H9 (cell line): Measurements from ENCODE around the gene NOTCH1. TPM values are rescaled to one million over a fixed set of nuclear protein-coding genes. Genes with fewer than 3 reads are reported as not detected.
A peak's percentile ranks its signal among the peaks of the same experiment; 100 is the strongest.

ENCODE experiments used
- DNase-seq: peaks from one replicate; pipeline ENCODE4 v3.0.0-alpha.2; 2017
- H2AFZ ChIP-seq: one replicate; pipeline ENCODE4 v1.6.1; 2013; ENCODE audit warnings: mild to moderate bottlenecking, low read length, control low read depth, moderate library complexity
- H2AK5ac ChIP-seq: 2 replicates; pipeline ENCODE4 v1.6.1; 2013; ENCODE audit warnings: low read length, control low read depth, mixed read lengths; ENCODE audit not compliant: insufficient read length
- H2BK120ac ChIP-seq: one replicate; pipeline ENCODE4 v1.6.1; 2013; ENCODE audit warnings: low read depth, mild to moderate bottlenecking, low read length, control low read depth, inconsistent platforms; ENCODE audit not compliant: poor library complexity, severe bottlenecking
- H2BK12ac ChIP-seq: 2 replicates; pipeline ENCODE4 v1.6.1; 2013; ENCODE audit warnings: low read length, control low read depth, mixed read lengths, low read depth; ENCODE audit not compliant: insufficient read length
- H2BK15ac ChIP-seq: 2 replicates; pipeline ENCODE4 v1.6.1; 2013; ENCODE audit warnings: low read depth, low read length, control low read depth
- H2BK20ac ChIP-seq: one replicate; pipeline ENCODE4 v1.6.1; 2013; ENCODE audit warnings: low read depth, mild to moderate bottlenecking, low read length, control low read depth, inconsistent platforms; ENCODE audit not compliant: poor library complexity, severe bottlenecking
- H2BK5ac ChIP-seq: 2 replicates; pipeline ENCODE4 v1.6.1; 2013; ENCODE audit warnings: low read length, control low read depth, mixed read lengths; ENCODE audit not compliant: insufficient read length
- H3K14ac ChIP-seq: 2 replicates; pipeline ENCODE4 v1.6.1; 2013; ENCODE audit warnings: low read length, control low read depth; ENCODE audit not compliant: insufficient read depth
- H3K18ac ChIP-seq: 2 replicates; pipeline ENCODE4 v1.6.1; 2013; ENCODE audit warnings: low read depth, mild to moderate bottlenecking, mixed read lengths, low read length, control low read depth; ENCODE audit not compliant: insufficient read length
- H3K23ac ChIP-seq: 2 replicates; pipeline ENCODE4 v1.6.1; 2013; ENCODE audit warnings: low read length, control low read depth, mixed read lengths, low read depth; ENCODE audit not compliant: insufficient read length
- H3K23me2 ChIP-seq: 2 replicates; pipeline ENCODE4 v1.6.1; 2013; ENCODE audit warnings: low read depth, mild to moderate bottlenecking, mixed read lengths, low read length, control low read depth; ENCODE audit not compliant: insufficient read length, poor library complexity, severe bottlenecking
- H3K27ac ChIP-seq: 2 replicates; pipeline ENCODE4 v1.5.1; 2013; ENCODE audit warnings: low read length, control low read depth, mixed read lengths, low read depth; ENCODE audit not compliant: insufficient read length
- H3K27me3 ChIP-seq: 2 replicates; pipeline ENCODE4 v1.6.1; 2013; ENCODE audit warnings: low read length, control low read depth, inconsistent platforms; ENCODE audit not compliant: insufficient read depth
- H3K4ac ChIP-seq: 2 replicates; pipeline ENCODE4 v1.6.1; 2013; ENCODE audit warnings: low read depth, mild to moderate bottlenecking, control low read depth, inconsistent platforms, low read length, moderate library complexity
- H3K4me1 ChIP-seq: 2 replicates; pipeline ENCODE4 v1.6.1; 2013; ENCODE audit warnings: low read length, control low read depth, inconsistent platforms; ENCODE audit not compliant: insufficient read depth
- H3K4me2 ChIP-seq: 2 replicates; pipeline ENCODE4 v1.6.1; 2013; ENCODE audit warnings: low read length, control low read depth, mixed read lengths; ENCODE audit not compliant: insufficient read length, insufficient read depth
- H3K56ac ChIP-seq: 2 replicates; pipeline ENCODE4 v1.6.1; 2013; ENCODE audit warnings: low read depth, mild to moderate bottlenecking, mixed read lengths, low read length, control low read depth; ENCODE audit not compliant: insufficient read length
- H3K79me1 ChIP-seq: 2 replicates; pipeline ENCODE4 v1.6.1; 2013; ENCODE audit warnings: low read depth, mild to moderate bottlenecking, moderate library complexity, low read length, control low read depth, inconsistent platforms; ENCODE audit not compliant: insufficient read depth, poor library complexity, severe bottlenecking
- H3K79me2 ChIP-seq: 2 replicates; pipeline ENCODE4 v1.6.1; 2013; ENCODE audit warnings: low read length, control low read depth, inconsistent platforms; ENCODE audit not compliant: insufficient read depth
- H3K9ac ChIP-seq: 2 replicates; pipeline ENCODE4 v1.6.1; 2013; ENCODE audit warnings: low read length, control low read depth, mixed read lengths; ENCODE audit not compliant: insufficient read length; ENCODE audit errors: extremely low read depth
- H3K9me3 ChIP-seq: one replicate; pipeline ENCODE4 v1.6.1; 2013; ENCODE audit warnings: low read depth, low read length, inconsistent platforms; ENCODE audit not compliant: control insufficient read depth
- H3T11ph ChIP-seq: one replicate; pipeline ENCODE4 v1.6.1; 2013; ENCODE audit warnings: mild to moderate bottlenecking, low read length, control low read depth, inconsistent platforms
- H4K20me1 ChIP-seq: one replicate; pipeline ENCODE4 v1.6.1; 2013; ENCODE audit not compliant: control insufficient read depth, insufficient read length, insufficient read depth
- H4K5ac ChIP-seq: 2 replicates; pipeline ENCODE4 v1.6.1; 2013; ENCODE audit warnings: low read depth, mild to moderate bottlenecking, mixed read lengths, low read length, control low read depth; ENCODE audit not compliant: insufficient read length
- H4K8ac ChIP-seq: replicated peaks from 2 replicates; pipeline ENCODE4 v1.6.1; 2013; ENCODE audit warnings: low read length, control low read depth, mixed read lengths, low read depth; ENCODE audit not compliant: insufficient read length
- H4K91ac ChIP-seq: 2 replicates; pipeline ENCODE4 v1.6.1; 2013; ENCODE audit warnings: low read depth, mild to moderate bottlenecking, moderate library complexity, mixed read lengths, low read length, control low read depth; ENCODE audit not compliant: insufficient read length
- H3K27ac Mint-ChIP-seq, 3 experiments: 2 replicates in 2 of 3; 3 replicates in 1 of 3; pipeline ENCODE4 v1.8.0; 2020 to 2021; ENCODE audit warnings: mixed read lengths in 3 of 3, mild to moderate bottlenecking in 1 of 3, moderate library complexity in 1 of 3
- H3K27me3 Mint-ChIP-seq: 2 replicates; pipeline ENCODE4 v1.8.0; 2021; ENCODE audit warnings: low read depth, mild to moderate bottlenecking, moderate library complexity, mixed read lengths
- H3K36me3 Mint-ChIP-seq, 3 experiments: 2 replicates in 2 of 3; 3 replicates in 1 of 3; pipeline ENCODE4 v1.8.0; 2020 to 2021; ENCODE audit warnings: low read depth in 3 of 3, mixed read lengths in 3 of 3; ENCODE audit not compliant: insufficient read depth in 1 of 3
- H3K4me1 Mint-ChIP-seq, 2 experiments: 2 replicates each; pipeline ENCODE4 v1.8.0; 2020; ENCODE audit warnings: mixed read lengths in 2 of 2
- H3K4me3 Mint-ChIP-seq, 2 experiments: 2 replicates in 1 of 2; 3 replicates in 1 of 2; pipeline ENCODE4 v1.8.0; 2020 to 2021; ENCODE audit warnings: mild to moderate bottlenecking in 2 of 2, mixed read lengths in 2 of 2, moderate library complexity in 1 of 2
- H3K9me3 Mint-ChIP-seq, 2 experiments: 2 replicates in 1 of 2; 3 replicates in 1 of 2; pipeline ENCODE4 v1.8.0; 2020; ENCODE audit warnings: mild to moderate bottlenecking in 2 of 2, mixed read lengths in 2 of 2, moderate library complexity in 1 of 2
- WGBS: extraction: QIAGEN DNeasy Blood & Tissue Kit; methylation state at CpG from one replicate; pipeline ENCODE4 v1.1.7; 2013; ENCODE audit warnings: missing lambda C conversion rate, low lambda C conversion rate, mixed read lengths; ENCODE audit not compliant: insufficient read length; ENCODE audit errors: extremely low coverage; 5-methylcytosine and 5-hydroxymethylcytosine counted together
- total RNA-seq: library from RNA; stranded (reverse); gene quantifications from 2 replicates; pipeline ENCODE4 v1.2.1, GENCODE V29; 2021
- TF ChIP-seq, protein P1 (sequence below): fragments of 200-600 bp; sonication (generic); conservative IDR thresholded peaks from 3 replicates; pipeline ENCODE4 v1.8.0; 2021; ENCODE audit warnings: antibody characterized with exemption, mild to moderate bottlenecking

NOTCH1 gene
- total RNA-seq, 1 experiment from 2014 or later, result 71.6 TPM

DNA sequence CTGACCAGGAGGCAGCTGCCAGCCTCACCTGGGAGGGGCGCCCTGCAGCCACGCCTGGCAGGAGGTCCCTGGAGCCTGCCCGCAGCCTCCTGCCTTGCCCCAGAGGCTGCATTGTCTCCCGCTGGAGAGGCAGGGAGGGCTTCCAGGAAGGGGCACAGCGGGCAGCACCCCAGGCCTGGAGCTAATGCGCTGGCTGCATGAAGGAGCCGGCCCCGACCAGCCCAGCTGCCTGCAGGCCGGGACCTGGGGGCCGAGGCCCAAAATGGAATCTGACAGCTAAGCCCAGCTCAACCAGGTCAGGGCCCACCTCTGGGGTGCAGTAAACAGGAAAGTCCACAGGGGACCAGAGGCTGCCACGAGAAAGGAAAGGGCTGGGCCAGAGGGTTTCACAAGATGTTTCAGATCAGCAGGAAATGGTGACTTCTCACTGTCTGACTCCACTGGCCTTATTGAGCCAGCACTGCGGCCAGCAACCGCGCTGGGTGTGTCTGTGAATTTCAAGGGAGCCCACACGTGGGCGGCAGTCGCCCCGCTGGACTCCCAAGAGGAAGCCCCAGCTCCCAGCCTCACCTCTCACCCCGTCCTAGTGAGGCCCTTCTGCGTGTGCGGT lies 18.6 kb upstream of the NOTCH1 start:
- Histone ChIP-seq H3K27ac (no peak overlapping the region), H4K5ac (no peak overlapping the region), H3K9ac (no peak overlapping the region), H4K8ac (no peak overlapping the region), H3K23ac (no peak overlapping the region), H2BK5ac (no peak overlapping the region), H4K20me1 (no peaks in the 10 kb centered on the region), H3K79me1 (no peaks in the 10 kb centered on the region), H3K23me2 (no peaks in the 10 kb centered on the region), H3K4me1 (no peaks in the 10 kb centered on the region), H3K79me2 (no peaks in the 10 kb centered on the region), H2BK20ac (no peak overlapping the region), H3K4me2 (no peak overlapping the region), H2BK15ac (no peak overlapping the region), H3K27me3 (no peaks in the 10 kb centered on the region), H3K4ac (no peak overlapping the region), H4K91ac (no peak overlapping the region), H2BK120ac (no peak overlapping the region), H3T11ph (no peak overlapping the region), H2AK5ac (no peak overlapping the region), H2AFZ (no peak overlapping the region), H2BK12ac (no peak overlapping the region), H3K18ac (no peak overlapping the region), H3K14ac (no peak overlapping the region), H3K9me3 (no peaks in the 10 kb centered on the region), H3K56ac (no peak overlapping the region)
- peaks cover 10 to 14% (median 10%) of the 10 kb centered on the region in 3 experiments for H3K36me3 Mint-ChIP-seq
- TF ChIP-seq, protein P1, sequence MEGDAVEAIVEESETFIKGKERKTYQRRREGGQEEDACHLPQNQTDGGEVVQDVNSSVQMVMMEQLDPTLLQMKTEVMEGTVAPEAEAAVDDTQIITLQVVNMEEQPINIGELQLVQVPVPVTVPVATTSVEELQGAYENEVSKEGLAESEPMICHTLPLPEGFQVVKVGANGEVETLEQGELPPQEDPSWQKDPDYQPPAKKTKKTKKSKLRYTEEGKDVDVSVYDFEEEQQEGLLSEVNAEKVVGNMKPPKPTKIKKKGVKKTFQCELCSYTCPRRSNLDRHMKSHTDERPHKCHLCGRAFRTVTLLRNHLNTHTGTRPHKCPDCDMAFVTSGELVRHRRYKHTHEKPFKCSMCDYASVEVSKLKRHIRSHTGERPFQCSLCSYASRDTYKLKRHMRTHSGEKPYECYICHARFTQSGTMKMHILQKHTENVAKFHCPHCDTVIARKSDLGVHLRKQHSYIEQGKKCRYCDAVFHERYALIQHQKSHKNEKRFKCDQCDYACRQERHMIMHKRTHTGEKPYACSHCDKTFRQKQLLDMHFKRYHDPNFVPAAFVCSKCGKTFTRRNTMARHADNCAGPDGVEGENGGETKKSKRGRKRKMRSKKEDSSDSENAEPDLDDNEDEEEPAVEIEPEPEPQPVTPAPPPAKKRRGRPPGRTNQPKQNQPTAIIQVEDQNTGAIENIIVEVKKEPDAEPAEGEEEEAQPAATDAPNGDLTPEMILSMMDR, result no peak
- no peak for DNase-seq
- H3K4me3 Mint-ChIP-seq, result no peak overlapping the region
- H3K27ac Mint-ChIP-seq, result peak overlapping the region in 1 of 3 experiments; percentile 72; a peak in 1 of 7 replicates
- no CpG with 5 or more reads among the region's 21 CpGs for WGBS
- H3K4me1 Mint-ChIP-seq, result peaks cover 30 to 33% of the 10 kb centered on the region in 2 experiments
- peaks cover 15 to 18% of the 10 kb centered on the region in 2 experiments for H3K9me3 Mint-ChIP-seq
- peaks cover 32% of the 10 kb centered on the region for H3K27me3 Mint-ChIP-seq
